GM19025 (cell line): Measurements from ENCODE around the gene LEKR1.
"Not testable (repeated sequence)": the region's sequence is repeated elsewhere in the genome, so short reads cannot be mapped to it uniquely, and the experiment has no call there.

Experiments used
- ATAC-seq: cut with Tn5 transposase; IDR thresholded peaks from one replicate; pipeline ENCODE4 v1.9.1; 2021; ENCODE audit warnings: mild to moderate bottlenecking, low read depth, moderate library complexity; ENCODE audit not compliant: unreplicated experiment

The LEKR1 gene

DNA sequence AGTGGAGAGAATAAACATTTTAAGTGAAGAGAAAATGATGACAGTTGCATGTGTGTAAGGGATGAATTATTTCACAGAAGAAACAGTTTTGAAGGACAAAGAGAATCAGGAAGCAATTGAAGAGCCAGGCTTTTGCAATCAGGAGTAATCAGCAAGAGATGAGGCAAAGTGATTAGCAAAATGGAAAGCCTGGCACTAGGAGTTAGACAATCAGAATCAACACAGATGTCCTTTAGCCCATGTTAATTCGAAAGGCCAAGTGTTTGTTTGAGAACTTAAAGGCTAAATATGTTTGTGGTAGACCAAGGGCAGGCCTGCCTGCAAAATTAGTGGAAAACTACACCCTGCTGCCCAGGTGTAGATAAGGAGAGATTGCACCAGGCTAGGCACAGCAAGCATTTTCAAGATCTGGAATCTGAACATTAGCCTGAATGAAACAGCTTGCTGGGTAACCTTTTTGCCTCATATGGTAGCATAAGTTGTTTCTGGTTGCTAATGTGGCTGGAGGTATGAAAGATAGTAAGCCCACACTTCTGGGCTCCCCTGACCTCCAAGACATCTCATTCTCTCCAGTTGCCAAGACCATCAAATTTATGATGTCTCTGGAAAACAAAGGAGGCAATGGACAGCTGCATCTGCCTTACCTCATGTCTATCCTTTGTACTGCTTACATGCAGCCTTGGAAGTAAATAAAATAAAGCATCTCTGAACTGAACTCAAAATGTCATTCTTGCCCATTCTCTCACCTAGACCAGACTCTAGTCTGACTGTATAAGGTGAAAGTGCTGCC, 22.0 kb upstream of the LEKR1 start:
- no peak for ATAC-seq

GRCh38 chr3:156806698-156807097, 19.5 kb upstream of the LEKR1 start:
- ATAC-seq, result no peak

DNA sequence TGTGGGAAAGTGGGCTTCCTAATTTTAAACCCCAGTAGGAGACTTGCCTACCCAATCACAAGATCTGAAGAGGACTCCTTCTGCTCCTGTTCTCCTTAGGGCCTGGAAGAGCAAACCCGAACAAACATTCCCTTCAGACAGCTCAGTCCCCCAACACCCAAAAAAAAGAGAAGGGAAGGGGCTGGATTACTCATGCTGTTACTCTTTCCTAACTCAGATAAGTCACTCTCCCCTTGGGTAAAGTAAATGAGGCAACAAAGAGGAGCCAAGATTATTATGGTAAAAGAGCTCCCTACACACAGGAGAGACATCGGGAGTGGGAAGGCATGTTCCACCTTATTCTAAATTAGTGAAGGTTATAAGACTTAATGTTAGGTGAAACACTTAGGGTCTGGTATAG, 18.1 kb upstream of the LEKR1 start:
- ATAC-seq, result no peak

DNA sequence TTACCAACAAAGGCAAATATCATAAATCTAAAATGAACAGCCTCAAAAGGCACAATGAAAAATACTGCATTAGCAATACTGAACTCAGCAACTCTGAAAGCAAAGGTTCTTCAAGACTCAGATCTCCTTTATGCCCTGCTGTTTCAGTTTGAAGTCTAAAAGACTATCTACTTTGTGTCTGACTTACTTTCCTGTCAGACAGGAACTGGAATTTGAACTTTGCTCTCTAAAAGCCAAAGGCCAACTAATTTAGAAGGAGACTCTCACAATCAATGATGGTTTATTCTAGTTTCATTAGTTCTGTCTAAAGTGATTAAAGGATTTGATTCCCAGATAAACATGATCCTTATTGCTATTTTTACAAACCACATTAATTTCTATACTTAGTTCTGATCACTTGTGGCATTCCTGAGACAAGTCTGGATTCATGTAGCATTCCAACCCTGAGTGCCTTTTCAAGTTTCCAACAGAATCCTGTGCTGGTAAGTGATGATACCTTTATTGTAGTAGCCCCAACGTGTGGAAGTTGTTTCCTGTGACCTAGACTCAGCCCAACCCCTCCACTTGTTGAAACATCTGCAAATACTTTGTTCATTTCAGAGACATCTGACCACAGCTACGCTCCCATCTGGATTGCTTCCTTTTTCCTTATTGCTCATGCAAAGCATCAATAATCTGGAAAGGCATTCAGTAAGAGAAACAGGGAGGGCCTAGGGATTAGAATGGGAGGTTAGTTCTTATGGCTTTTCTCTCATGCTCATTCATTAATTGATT, 14.9 kb upstream of the LEKR1 start:
- ATAC-seq, result peak; percentile 36

DNA sequence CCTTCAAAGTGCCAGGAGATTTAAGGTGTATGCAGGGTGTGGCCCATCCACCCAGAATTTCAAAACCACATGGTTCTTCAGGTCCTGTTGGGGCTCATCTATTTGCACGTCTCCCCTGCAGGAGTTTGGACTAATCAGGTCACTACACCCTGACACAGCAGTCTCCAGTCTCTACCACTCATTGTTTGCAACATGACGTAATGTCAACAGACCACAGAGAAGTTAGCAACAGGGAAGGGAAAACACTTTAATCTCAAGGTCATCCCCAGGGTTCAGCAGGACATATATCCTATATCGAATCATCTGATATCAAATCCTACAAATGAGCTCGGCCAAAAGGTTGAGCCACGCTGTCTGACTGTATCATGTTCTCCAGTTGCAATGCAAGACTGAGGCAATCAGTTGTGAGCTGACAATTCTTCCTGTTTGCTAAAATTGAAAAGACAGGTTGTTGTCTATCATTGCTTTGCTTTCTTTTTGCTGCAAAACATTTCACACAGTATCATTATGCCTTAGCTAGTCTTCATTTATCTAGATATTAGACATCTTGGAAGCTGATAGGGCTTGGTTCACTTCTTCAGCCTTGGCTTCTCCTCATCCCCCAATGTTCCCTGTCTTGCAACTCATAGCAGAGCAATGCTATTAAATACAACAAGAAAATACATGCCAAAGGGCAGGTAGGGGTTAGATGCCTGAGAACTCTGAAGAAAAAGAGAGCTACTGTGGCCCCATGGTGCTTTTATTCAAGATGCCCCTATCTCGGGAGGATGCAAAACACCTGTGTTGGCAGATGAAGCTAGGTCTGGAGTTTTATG, 13.4 kb upstream of the LEKR1 start:
- ATAC-seq, result no peak

- no peak for ATAC-seq
These were observed 11.9 kb upstream of the LEKR1 start for GRCh38 chr3:156814295-156814694.

GRCh38 chr3:156816091-156816793, 9.9 kb upstream of the LEKR1 start:
- ATAC-seq, result peak; percentile 18

DNA sequence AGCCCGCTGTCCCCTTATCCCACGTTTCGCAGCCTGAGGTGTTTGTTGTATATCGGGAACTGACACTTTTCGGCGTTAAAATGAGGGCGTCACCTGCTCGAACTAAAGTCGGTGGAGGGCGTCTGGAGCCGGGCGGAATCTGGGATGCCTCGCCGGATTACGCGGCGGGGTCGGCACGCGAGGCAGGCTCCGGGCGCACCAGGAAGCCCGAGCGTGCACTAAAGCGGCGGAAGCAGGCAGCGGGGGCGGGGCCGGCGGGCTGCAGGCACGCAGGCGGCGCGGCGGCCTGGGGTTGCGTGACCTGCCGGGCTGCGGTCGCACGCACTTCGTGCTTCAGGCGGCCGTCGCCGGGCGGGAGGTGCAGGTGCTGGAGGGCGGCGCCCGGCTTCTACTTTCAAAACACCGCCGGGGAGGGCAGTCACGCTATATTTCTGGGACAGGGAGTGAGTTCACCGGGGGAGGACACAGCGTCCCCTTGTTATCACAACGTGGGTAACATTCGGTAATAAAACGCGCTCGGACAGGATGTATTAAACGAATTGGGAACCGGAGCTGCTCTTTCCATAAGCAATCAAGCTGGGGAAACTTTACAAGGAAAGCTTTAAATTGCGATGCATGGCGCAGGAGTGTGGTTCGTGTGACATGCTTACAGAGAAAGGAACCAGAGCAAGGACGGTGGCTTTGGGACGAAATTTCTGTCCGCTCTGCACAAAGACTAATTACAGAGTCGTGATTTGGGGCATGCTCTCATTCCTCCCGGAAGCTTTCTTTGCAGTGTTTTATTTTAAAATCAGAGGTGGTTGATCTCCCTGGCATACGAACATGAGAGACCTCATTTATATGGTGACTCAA, 9.1 kb upstream of the LEKR1 start:
- ATAC-seq, result peak; percentile 71

- ATAC-seq, result no peak
These were observed 8.4 kb upstream of the LEKR1 start for GRCh38 chr3:156817646-156818272.

DNA sequence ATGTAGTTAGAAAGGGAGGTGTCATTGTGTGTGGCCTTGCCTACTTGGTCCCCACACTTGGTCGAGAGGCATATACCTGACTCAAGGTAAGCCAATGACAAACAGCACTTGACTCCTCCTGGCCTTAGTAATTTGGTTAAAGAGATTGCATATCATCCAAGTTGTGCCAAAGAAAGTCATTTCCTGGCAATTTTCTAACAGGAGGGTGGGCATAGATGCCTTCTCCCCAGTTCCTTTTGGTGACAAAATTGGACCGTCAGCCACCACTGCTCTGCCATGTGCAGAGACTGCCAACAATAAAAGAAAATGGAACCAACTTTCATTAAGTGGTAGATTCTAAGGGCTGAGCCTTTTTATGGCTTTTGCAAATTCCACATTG, 7.9 kb upstream of the LEKR1 start:
- ATAC-seq, result no peak

GRCh38 chr3:156818890-156819289, 7.3 kb upstream of the LEKR1 start:
- no peak for ATAC-seq

GRCh38 chr3:156819842-156820691, 6.1 kb upstream of the LEKR1 start:
- no peak for ATAC-seq

- ATAC-seq, result no peak
These were observed 5.5 kb upstream of the LEKR1 start for GRCh38 chr3:156820692-156821080.

- not testable (repeated sequence) for ATAC-seq
These were observed 3.4 kb upstream of the LEKR1 start for GRCh38 chr3:156822626-156823260.

DNA sequence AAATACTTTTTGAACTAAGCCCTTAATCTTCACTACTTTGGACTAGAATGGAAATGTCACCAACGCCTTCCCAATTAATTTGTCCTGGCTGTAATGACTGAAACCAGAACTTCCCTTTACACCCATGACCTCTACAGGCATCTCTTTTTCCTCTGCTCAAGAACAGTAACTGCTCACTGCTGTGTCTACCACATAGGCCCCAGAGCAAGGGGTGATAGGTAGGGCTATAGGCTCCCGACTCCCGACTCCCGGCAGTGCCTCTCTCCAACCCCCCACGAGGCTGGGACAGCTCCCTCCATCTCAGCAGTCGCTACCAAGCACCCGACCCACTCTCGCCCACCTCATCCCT, 384 bp upstream of the LEKR1 start:
- ATAC-seq, result peak; percentile 43

DNA sequence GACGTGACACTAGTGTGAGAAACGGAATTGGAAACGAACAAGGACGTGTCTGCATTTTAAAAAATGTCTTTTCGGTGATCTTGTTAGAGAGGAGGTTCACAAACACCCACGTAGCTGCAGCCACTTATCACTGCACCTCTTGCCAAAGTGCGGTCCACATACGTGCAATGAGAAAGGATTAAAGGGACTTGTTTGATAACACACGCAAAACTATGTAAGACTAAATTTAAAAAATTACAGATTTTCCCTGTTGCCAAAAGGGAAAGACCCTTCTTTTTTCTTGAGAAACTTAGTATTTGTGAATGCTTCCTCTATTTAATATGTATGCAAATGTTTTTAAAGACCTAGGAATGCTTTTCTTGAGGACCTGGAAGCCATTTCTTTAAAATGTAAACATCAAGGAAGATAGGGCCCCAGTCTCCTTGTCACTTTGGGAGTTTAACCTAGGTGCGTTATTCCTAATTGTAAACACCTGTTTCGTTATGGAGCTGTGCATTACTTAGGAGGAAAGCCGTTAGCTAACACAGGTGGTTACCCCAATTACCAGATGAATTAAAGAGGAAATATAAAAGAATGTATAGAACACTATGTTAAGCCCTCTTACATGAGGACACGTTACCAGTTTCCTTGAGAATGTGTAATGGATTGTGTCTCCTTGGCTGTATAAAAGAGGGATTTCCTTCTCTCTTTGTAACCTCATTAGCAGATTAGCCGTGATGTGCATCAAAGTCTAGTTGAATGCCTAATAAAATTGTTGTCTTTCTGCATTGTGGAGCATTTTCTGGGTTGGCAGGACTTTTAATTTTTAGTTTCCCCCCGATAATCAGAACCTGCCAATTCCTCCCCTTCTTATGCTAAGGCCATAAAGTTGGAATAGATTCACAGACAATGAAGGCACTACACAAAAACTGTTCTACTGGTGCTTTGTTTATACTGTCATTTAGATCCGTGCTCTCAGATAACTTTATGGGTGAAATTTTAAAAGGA, 1.0 kb downstream of the LEKR1 start:
- no peak for ATAC-seq

GRCh38 chr3:156831006-156831405, 4.9 kb downstream of the LEKR1 start:
- ATAC-seq, result no peak
